HepG2 (cell line): ENCODE measurements around the gene MRPS34. TPM values are rescaled to one million over a fixed set of nuclear protein-coding genes. Genes with fewer than 3 reads are reported as not detected.

Experiments
- ATAC-seq: fragments of 200-7000 bp; cut with Tn5 transposase; 3 replicates; pipeline ENCODE4 v1.9.1; 2020; ENCODE audit warnings: mild to moderate bottlenecking, moderate library complexity
- BruUV-seq: library from RNA; stranded (reverse); fragments of 400-500 nt; replicated peaks from 2 replicates; lab custom pipeline; 2021; lab: Mats Ljungman, UMichigan
- CTCF ChIA-PET: fragments of 300-600 bp; formaldehyde crosslinking; extraction: SDS; loops from one replicate; lab custom pipeline; 2021; ENCODE audit warnings: low total read pairs, inconsistent platforms, low intra/inter-chr PET ratio; lab: Yijun Ruan, JAX
- POLR2A ChIA-PET: fragments of 350-600 bp; sonication (Branson Sonifier 250); formaldehyde crosslinking; loops from one replicate; lab custom pipeline; 2020; ENCODE audit warnings: antibody characterized with exemption, inconsistent platforms; lab: Yijun Ruan, JAX
- DNase-seq: peaks from one replicate; pipeline ENCODE4 v3.0.0-alpha.2; 2015; ENCODE audit warnings: low spot score
- FAIRE-seq: peaks from 3 replicates; lab custom pipeline; 2011; peaks lifted over from hg19 to GRCh38; lab: Jason Lieb, UNC
- H2AFZ ChIP-seq: one replicate; pipeline ENCODE4 v1.6.1; 2011; ENCODE audit warnings: low read length, inconsistent platforms
- H3K27ac ChIP-seq: fragments of 300-600 bp; 3 replicates; pipeline ENCODE4 v1.8.0; 2011; ENCODE audit warnings: mixed run types, mild to moderate bottlenecking, mixed read lengths, low read length, inconsistent platforms; ENCODE audit not compliant: insufficient read depth; ENCODE audit errors: extremely low read length
- H3K27me3 ChIP-seq, 2 experiments: fragments of 200-600 bp in 1 of 2; 2 replicates in 1 of 2; 3 replicates in 1 of 2; pipeline versions ENCODE4 v1.6.0 to v1.8.0; 2011; ENCODE audit warnings: low read length in 2 of 2, mild to moderate bottlenecking in 2 of 2, moderate library complexity in 2 of 2, inconsistent platforms in 1 of 2; ENCODE audit not compliant: insufficient read depth in 2 of 2, control insufficient read depth in 1 of 2
- H3K36me3 ChIP-seq, 2 experiments: fragments of 200-600 bp in 1 of 2; replicated peaks in 1 of 2; 2 replicates in 1 of 2; 3 replicates in 1 of 2; pipeline versions ENCODE4 v1.5.1 to v1.8.0; 2011; ENCODE audit warnings: low read length in 2 of 2, inconsistent platforms in 1 of 2; ENCODE audit not compliant: insufficient read depth in 2 of 2, control insufficient read depth in 1 of 2
- H3K4me1 ChIP-seq: 2 replicates; pipeline ENCODE4 v1.5.1; 2012; ENCODE audit warnings: low read length, inconsistent platforms; ENCODE audit not compliant: insufficient read depth
- H3K4me2 ChIP-seq: 2 replicates; pipeline ENCODE4 v1.6.0; 2011; ENCODE audit warnings: low read depth, low read length, inconsistent platforms
- H3K4me3 ChIP-seq, 3 experiments: fragments of 200-600 bp in 1 of 3; sonication (generic), shearing (Covaris generic) in 1 of 3; replicated peaks in 1 of 3; 2 replicates each; pipeline ENCODE4 v1.5.1; 2011 to 2016; ENCODE audit warnings: low read length in 3 of 3, inconsistent platforms in 2 of 3, low read depth in 2 of 3, mild to moderate bottlenecking in 2 of 3, control low read depth in 1 of 3, mixed read lengths in 1 of 3; ENCODE audit not compliant: insufficient read depth in 1 of 3
- H3K79me2 ChIP-seq: one replicate; pipeline ENCODE4 v1.6.1; 2011; ENCODE audit warnings: low read length, inconsistent platforms; ENCODE audit not compliant: insufficient read depth
- H3K9ac ChIP-seq: 2 replicates; pipeline ENCODE4 v1.6.0; 2011; ENCODE audit warnings: mild to moderate bottlenecking, low read depth, low read length, inconsistent platforms; ENCODE audit not compliant: insufficient read depth
- H3K9me3 ChIP-seq: 2 replicates; pipeline ENCODE4 v1.5.1; 2012; ENCODE audit warnings: mild to moderate bottlenecking, low read length
- H4K20me1 ChIP-seq: 2 replicates; pipeline ENCODE4 v1.6.0; 2011; ENCODE audit warnings: inconsistent platforms, mild to moderate bottlenecking, low read length, moderate library complexity; ENCODE audit not compliant: insufficient read depth
- DRAP1 ChIP-seq: IDR thresholded peaks from 2 replicates; pipeline ENCODE4 v1.6.1; 2016; ENCODE audit warnings: missing genetic modification reagents, missing compliant biosample characterization
- HNRNPH1 ChIP-seq: fragments of 200-400 bp; formaldehyde crosslinking; optimal IDR thresholded peaks from 2 replicates; pipeline ENCODE3; 2017; ENCODE audit warnings: mild to moderate bottlenecking, low read depth, low read length
- PATZ1 ChIP-seq: sonication (generic); formaldehyde crosslinking; IDR thresholded peaks from 2 replicates; pipeline ENCODE4 v1.4.0; 2020; ENCODE audit warnings: missing genetic modification reagents
- PAXIP1 ChIP-seq: sonication (generic); formaldehyde crosslinking; conservative IDR thresholded peaks from 2 replicates; pipeline ENCODE4 v1.4.0; 2020; ENCODE audit warnings: mild to moderate bottlenecking, missing genetic modification reagents, moderate library complexity
- ZGPAT ChIP-seq: IDR thresholded peaks from 2 replicates; pipeline ENCODE4 v1.6.1; 2016; ENCODE audit warnings: mild to moderate bottlenecking
- ZNF343 ChIP-seq: sonication (generic); formaldehyde crosslinking; IDR thresholded peaks from 2 replicates; pipeline ENCODE4 v1.4.0; 2020; ENCODE audit warnings: mild to moderate bottlenecking, missing genetic modification reagents
- ZNF639 ChIP-seq: conservative IDR thresholded peaks from 2 replicates; pipeline ENCODE4 v1.6.1; 2018; ENCODE audit warnings: missing genetic modification reagents
- ZUFSP ChIP-seq: sonication (generic); formaldehyde crosslinking; IDR thresholded peaks from 2 replicates; pipeline ENCODE4 v1.9.0; 2021; ENCODE audit warnings: missing genetic modification reagents, mild to moderate bottlenecking, borderline replicate concordance
- WGBS: methylation state at CpG from one replicate; pipeline ENCODE4 v1.1.6; 2017; ENCODE audit warnings: low lambda C conversion rate; 5-methylcytosine and 5-hydroxymethylcytosine counted together
- in situ Hi-C: cut with HindIII; loops from 2 replicates; pipeline ENCODE4 v1.10.0; 2017; ENCODE audit warnings: low pct_unique_long_range_greater_than_20kb; ENCODE audit not compliant: extremely low pct_ligation_motif_present
- intact Hi-C: fragments of 100-400 bp; cut with micrococcal nuclease; formaldehyde crosslinking; loops from one replicate; pipeline ENCODE4 v1.10.0; 2022; ENCODE audit not compliant: unreplicated experiment
- polyA plus RNA-seq, 8 experiments: library from polyadenylated mRNA; depleted of rRNA in 3 of 8; stranded (reverse) in 7 of 8; unstranded in 1 of 8; fragments of >200 nt; fragmentation: Illumina TruSeq in 4 of 8; extraction: Trizol in 4 of 8; gene quantifications; 2 replicates each; pipeline versions ENCODE4 v1.2.1 to v1.2.3, GENCODE V29; 2011 to 2016; ENCODE audit warnings: low read depth in 4 of 8, missing spikeins in 1 of 8, mixed read lengths in 1 of 8; ENCODE audit not compliant: insufficient read depth in 1 of 8
- total RNA-seq, 5 experiments: library from RNA; depleted of rRNA; stranded (reverse); fragments of >200 nt; fragmentation: Illumina TruSeq; extraction: Trizol; gene quantifications; 2 replicates each; pipeline ENCODE4 v1.2.3, GENCODE V29; 2016; ENCODE audit warnings: low read depth in 1 of 5

The MRPS34 gene
- total and polyA plus RNA-seq, 2 of the 13 experiments (the other 11 are each of a cell fraction or from before 2014, with no cell fraction given), result 63.5 to 131 TPM

GRCh38 chr16:1794221-1794871, 21.4 kb upstream of the MRPS34 start (continued):
- TF ChIP-seq PAXIP1, result peak; percentile 84
- peak; percentile 66; the same call in 1 of the 2 replicates for TF ChIP-seq ZGPAT (CRISPR knock-in tag)

GRCh38 chr16:1793578-1794220, 20.8 kb upstream of the MRPS34 start, which contains the start of gene IGFALS:
Gene IGFALS (minus strand): TSS chr16:1793705. CDS start chr16:1793652, 53 bp downstream.
- peak within 1 kb of the TSS; percentile 92 for H3K4me2 ChIP-seq
- no peak for DNase-seq
- peaks cover 25% of the 10 kb centered on the region for H3K4me1 ChIP-seq
- H2AFZ ChIP-seq, result no peak within 1 kb of the TSS
- CTCF ChIA-PET, result interaction anchor here (1.7 kb wide), 1 partner anchor 19 kb away, joined by 4 read pairs; no protein-coding TSS in a partner anchor
- H3K27me3 ChIP-seq, result no peaks in the 10 kb centered on the region
- H3K9me3 ChIP-seq, result peaks cover 14% of the 10 kb centered on the region
- POLR2A ChIA-PET, result interaction anchor here (0.5 to 5.5 kb wide), 10 partner anchors 11 to 149 kb away, joined by 3 to 57 read pairs (median 4); partner anchors contain the start of genes EME2, FAHD1, HAGH and MRPS34
- 0 out of 5 replicates have a peak, but pooled peaks cover 0 to 4% of the 10 kb centered on the region in 2 experiments for H3K36me3 ChIP-seq
- no peak for FAIRE-seq
- no peaks in the 10 kb centered on the region for H4K20me1 ChIP-seq
- intact Hi-C loops, result loop anchor here (1.0 kb wide), 1 partner anchor 19 kb away; no protein-coding TSS in a partner anchor
- WGBS, result no CpG with 5 or more reads among the region's 28 CpGs
- no TSS peak for BruUV-seq
- ATAC-seq, result peak; percentile 45
- no peaks in the 10 kb centered on the region for H3K79me2 ChIP-seq
- peak within 1 kb of the TSS; percentile 65 for H3K27ac ChIP-seq
- H3K9ac ChIP-seq, result peak within 1 kb of the TSS; percentile 73
- H3K4me3 ChIP-seq, result peak within 1 kb of the TSS; percentile 53 to 75 (median 59)
- in situ Hi-C loops, result no loop called here
- TF ChIP-seq ZUFSP (CRISPR knock-in tag), result no peak
- TF ChIP-seq HNRNPH1, result no peak
- TF ChIP-seq ZNF639 (CRISPR knock-in tag), result no peak
- TF ChIP-seq DRAP1 (CRISPR knock-in tag), result no peak
- TF ChIP-seq PATZ1 (CRISPR knock-in tag), result peak; percentile 47; the same call in 1 of the 2 replicates
- no peak for TF ChIP-seq ZNF343 (CRISPR knock-in tag)
